GM21515 (cell line): Measurements from ENCODE around the gene PITX1.

Experiments used
- ATAC-seq: cut with Tn5 transposase; IDR thresholded peaks from one replicate; pipeline ENCODE4 v1.9.1; 2021; ENCODE audit not compliant: unreplicated experiment

PITX1 gene

GRCh38 chr5:135030123-135030955, 3.7 kb downstream of the PITX1 start:
- ATAC-seq: no peak

GRCh38 chr5:135029477-135030122, 4.4 kb downstream of the PITX1 start:
- no peak for ATAC-seq

GRCh38 chr5:135028791-135029476, 5.1 kb downstream of the PITX1 start:
- no peak for ATAC-seq

- no peak for ATAC-seq
Observed at GRCh38 chr5:135027697-135028615, 6.1 kb downstream of the PITX1 start.

GRCh38 chr5:135027266-135027696, 6.7 kb downstream of the PITX1 start:
- ATAC-seq: no peak

GRCh38 chr5:135026645-135027265, 7.3 kb downstream of the PITX1 start:
- no peak for ATAC-seq

- no peak for ATAC-seq
Observed at GRCh38 chr5:135025730-135026644, 8.0 kb downstream of the PITX1 start.

- ATAC-seq: no peak
Observed at GRCh38 chr5:135024956-135025729, 8.9 kb downstream of the PITX1 start.

- no peak for ATAC-seq
Observed at GRCh38 chr5:135020111-135020895, 13.7 kb downstream of the PITX1 start.

- no peak for ATAC-seq
Observed at GRCh38 chr5:135019314-135019713, 14.7 kb downstream of the PITX1 start.

GRCh38 chr5:135018457-135018856, 15.6 kb downstream of the PITX1 start:
- no peak for ATAC-seq

- no peak for ATAC-seq
Observed at GRCh38 chr5:135016861-135017290, 17.2 kb downstream of the PITX1 start.

- ATAC-seq: no peak
Observed at GRCh38 chr5:135015942-135016341, 18.1 kb downstream of the PITX1 start.

- no peak for ATAC-seq
Observed at GRCh38 chr5:135013947-135014570, 20.0 kb downstream of the PITX1 start.

GRCh38 chr5:135013445-135013844, 20.6 kb downstream of the PITX1 start:
- no peak for ATAC-seq

GRCh38 chr5:135012951-135013391, 21.1 kb downstream of the PITX1 start:
- ATAC-seq: no peak

- no peak for ATAC-seq
Observed at GRCh38 chr5:135012033-135012588, 21.9 kb downstream of the PITX1 start.
